IgD-negative memory B cell (primary cell): ENCODE data around the gene ABCA2. TPM values are rescaled to one million over a fixed set of nuclear protein-coding genes. Genes with fewer than 3 reads are reported as not detected.
A peak's percentile ranks its signal among the peaks of the same experiment; 100 is the strongest.

Experiments
- H3K27ac Mint-ChIP-seq, 3 donors: one replicate each; pipeline ENCODE4 v1.8.0; 2020 to 2022; ENCODE audit warnings: mild to moderate bottlenecking in 3 of 3, mixed read lengths in 3 of 3, moderate library complexity in 1 of 3
- H3K27me3 Mint-ChIP-seq: one replicate; pipeline ENCODE4 v1.8.0; 2021; ENCODE audit warnings: mixed read lengths
- H3K36me3 Mint-ChIP-seq: one replicate; pipeline ENCODE4 v1.8.0; 2020; ENCODE audit warnings: mild to moderate bottlenecking, mixed read lengths
- H3K4me1 Mint-ChIP-seq, 3 donors: one replicate each; pipeline ENCODE4 v1.8.0; 2020 to 2022; ENCODE audit warnings: mixed read lengths in 3 of 3, mild to moderate bottlenecking in 1 of 3
- H3K4me3 Mint-ChIP-seq, 4 donors: one replicate each; pipeline ENCODE4 v1.8.0; 2020 to 2022; ENCODE audit warnings: mild to moderate bottlenecking in 4 of 4, mixed read lengths in 4 of 4, moderate library complexity in 3 of 4
- H3K9me3 Mint-ChIP-seq, 3 donors: one replicate each; pipeline ENCODE4 v1.8.0; 2020 to 2021; ENCODE audit warnings: mixed read lengths in 3 of 3, mild to moderate bottlenecking in 1 of 3
- polyA plus RNA-seq: library from polyadenylated mRNA; unstranded; fragments of 300-500 nt; fragmentation: Illumina TruSeq; gene quantifications from one replicate; pipeline ENCODE4 v1.2.3, GENCODE V29; 2021

The ABCA2 gene
- polyA plus RNA-seq, 1 donor from 2014 or later = 3.9 TPM

DNA sequence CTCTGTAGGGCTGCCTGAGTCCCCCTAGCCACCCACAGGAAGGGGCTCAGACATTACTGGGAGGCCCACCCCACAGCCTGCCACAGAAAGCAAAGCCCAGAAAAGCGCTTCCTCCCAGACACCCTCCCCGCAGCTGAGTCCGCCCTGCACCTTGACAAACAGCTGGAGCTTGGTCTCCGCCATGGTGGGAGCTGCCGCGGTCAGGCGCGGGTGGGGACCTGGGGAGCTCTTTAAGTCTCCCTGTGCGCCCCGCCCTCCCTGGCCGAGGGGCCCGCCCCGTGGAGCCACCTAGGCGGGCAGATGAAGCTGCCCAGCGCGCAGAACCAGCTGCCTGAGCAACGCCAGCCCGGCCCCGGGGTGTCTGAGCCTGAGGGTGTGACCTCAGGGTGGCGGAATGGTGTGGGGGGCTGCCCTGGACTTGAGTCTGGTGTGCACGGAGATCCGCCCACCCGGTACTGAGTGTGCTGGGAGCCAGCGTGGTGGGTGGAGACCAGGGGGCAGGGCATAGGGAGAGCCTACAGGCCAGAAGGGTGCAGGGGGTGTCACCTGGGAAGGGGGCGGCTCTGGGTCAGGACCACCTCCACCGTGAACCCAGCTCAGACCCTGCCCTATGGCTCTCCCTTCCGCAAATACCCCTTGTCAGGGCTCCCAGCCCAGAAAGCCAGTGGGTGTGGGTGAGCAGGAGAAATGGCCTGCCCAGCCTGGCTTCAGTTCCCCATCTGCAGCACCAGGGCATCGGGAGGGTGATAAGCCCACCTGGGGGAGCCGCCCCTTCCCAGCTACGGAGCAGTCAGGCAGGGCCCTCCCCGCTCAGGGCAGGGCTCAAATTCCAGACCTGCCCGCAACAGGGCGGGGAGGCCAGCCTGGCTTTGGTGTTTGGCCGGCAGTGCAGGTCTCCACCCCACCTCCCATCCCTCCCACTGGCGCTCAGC is 31.4 kb downstream of the ABCA2 start, which contains the start of gene CLIC3:
TSS of gene CLIC3 (minus strand) at position 208 of the 932 bp plus-strand sequence. CDS start at position 183, 25 bp downstream.
- Mint-ChIP-seq H3K27ac (peak within 1 kb of the TSS in 2 of 3 donors; percentile 95 to 96), H3K9me3 (no peaks in the 10 kb centered on the region), H3K27me3 (peaks cover 2% of the 10 kb centered on the region), H3K36me3 (no peaks in the 10 kb centered on the region), H3K4me1 (peaks cover 22 to 35% (median 31%) of the 10 kb centered on the region in 3 donors), H3K4me3 (peak within 1 kb of the TSS; percentile 58 to 84 (median 78))

DNA sequence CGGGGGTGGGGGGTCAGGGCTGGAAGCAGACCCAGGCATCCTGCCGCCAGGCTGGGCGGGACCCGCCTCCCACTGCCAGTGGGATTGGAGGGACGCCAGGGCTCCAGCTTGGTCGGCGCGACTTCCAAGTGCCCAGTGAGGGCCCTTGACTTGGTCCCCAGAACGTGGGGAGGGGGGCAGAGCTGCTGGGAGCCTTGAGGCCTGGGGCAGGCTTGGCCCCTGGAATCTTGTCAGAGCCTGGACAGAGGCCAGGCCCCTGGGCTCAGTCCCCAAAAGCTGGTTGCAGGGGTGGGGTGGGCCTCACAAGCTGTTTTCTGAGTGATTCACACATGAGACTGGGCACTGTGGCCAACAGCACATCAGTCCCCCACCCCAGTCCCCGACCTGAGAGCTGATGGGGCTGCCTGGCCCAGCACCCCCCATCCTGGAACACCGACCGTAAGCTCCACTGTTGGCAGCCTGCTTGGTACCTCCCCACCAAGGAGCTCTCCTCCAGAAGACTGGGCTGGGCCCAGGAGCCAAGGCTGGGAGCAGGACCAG is 32.2 kb downstream of the ABCA2 start:
- H3K4me3 Mint-ChIP-seq = peak overlapping the region; percentile 58 to 84 (median 78)
- H3K27me3 Mint-ChIP-seq = peaks cover 2% of the 10 kb centered on the region
- no peaks in the 10 kb centered on the region for H3K36me3 Mint-ChIP-seq
- H3K27ac Mint-ChIP-seq = peak overlapping the region in 2 of 3 donors; percentile 79 to 87
- no peaks in the 10 kb centered on the region for H3K9me3 Mint-ChIP-seq
- peaks cover 23 to 36% (median 31%) of the 10 kb centered on the region in 3 donors for H3K4me1 Mint-ChIP-seq

DNA sequence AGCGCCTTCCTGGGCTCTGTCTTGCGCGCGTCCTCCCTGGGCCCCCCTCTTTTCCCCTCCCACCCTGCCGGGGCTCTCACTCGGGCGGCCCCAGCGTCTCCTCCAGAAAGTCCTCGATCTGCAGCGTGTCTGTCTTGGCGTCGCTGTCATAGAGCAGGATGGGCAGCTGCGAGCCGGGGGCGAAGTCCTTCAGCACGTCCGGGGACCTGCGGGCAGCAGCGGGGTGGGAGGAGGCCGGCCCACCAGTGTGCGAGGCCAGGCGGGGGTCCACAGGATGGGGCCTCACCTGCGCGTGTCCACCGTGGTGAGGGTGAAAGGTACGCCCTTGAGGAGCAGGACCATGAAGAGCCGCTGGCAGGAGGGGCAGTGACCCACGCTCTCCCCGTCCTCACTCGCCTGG is 32.7 kb downstream of the ABCA2 start:
- Mint-ChIP-seq H3K4me3 (no peak overlapping the region), H3K27me3 (no peaks in the 10 kb centered on the region), H3K36me3 (no peaks in the 10 kb centered on the region), H3K4me1 (peaks cover 26 to 32% (median 29%) of the 10 kb centered on the region in 3 donors), H3K9me3 (no peaks in the 10 kb centered on the region), H3K27ac (no peak overlapping the region)

DNA sequence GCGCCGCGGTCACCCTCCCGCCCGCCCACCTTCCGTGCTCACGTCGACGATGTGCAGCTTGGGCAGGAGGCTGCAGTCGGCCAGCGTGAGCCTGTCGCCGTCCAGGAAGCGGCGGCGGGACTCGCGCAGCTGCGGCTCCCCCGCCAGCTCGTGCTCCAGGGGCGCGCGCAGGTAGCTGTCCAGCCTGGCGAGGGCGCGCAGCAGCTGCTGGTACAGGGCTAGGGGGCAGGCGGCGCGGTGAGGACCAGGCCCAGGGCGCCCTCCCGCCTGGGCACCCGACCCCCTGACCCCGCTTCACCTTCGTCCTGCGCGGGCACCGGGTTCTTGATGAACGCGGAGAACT is 33.2 kb downstream of the ABCA2 start:
- H3K4me3 Mint-ChIP-seq = no peak overlapping the region
- peaks cover 22 to 27% (median 24%) of the 10 kb centered on the region in 3 donors for H3K4me1 Mint-ChIP-seq
- no peaks in the 10 kb centered on the region for H3K27me3 Mint-ChIP-seq
- H3K27ac Mint-ChIP-seq = no peak overlapping the region
- no peaks in the 10 kb centered on the region for H3K9me3 Mint-ChIP-seq
- no peaks in the 10 kb centered on the region for H3K36me3 Mint-ChIP-seq

DNA sequence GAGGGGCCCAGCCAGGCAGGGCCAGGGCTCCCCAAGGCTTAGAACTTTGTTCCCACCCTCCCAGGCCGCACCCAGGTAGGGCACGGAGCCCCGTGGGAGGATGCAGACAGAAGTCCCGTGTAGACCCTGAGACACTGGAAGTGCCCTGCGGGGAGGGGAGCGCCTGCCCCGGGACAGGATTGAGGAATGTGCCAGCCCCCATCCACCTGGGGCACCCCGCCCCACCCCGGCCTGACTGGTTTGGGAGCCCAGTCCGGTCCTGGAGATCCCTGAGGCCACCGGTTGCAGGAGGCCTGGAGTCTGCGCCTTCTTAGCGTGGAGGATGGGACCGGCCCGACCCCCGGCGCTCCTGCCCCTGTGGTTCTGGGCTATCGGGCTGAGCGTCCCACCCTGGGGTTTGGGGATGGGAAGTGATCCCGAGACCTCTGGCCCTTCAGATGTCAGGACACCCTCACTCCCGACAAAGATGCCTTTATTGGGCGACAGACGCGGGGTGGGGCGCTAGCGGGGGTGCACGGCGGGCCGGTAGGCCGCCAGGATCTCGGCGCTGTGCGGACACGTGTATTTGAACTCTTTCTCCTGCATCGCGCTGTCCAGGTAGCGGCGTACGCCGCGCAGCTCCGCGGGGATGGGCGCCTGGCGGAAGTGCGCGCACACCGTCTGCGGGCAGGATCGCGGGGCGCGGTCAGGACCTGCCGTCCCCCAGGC is 33.7 kb downstream of the ABCA2 start:
- H3K9me3 Mint-ChIP-seq = no peaks in the 10 kb centered on the region
- H3K27ac Mint-ChIP-seq = no peak overlapping the region
- no peaks in the 10 kb centered on the region for H3K36me3 Mint-ChIP-seq
- peak overlapping the region in 2 of 4 donors; percentile 86 to 95 for H3K4me3 Mint-ChIP-seq
- H3K27me3 Mint-ChIP-seq = no peaks in the 10 kb centered on the region
- H3K4me1 Mint-ChIP-seq = peaks cover 20 to 24% (median 23%) of the 10 kb centered on the region in 3 donors

DNA sequence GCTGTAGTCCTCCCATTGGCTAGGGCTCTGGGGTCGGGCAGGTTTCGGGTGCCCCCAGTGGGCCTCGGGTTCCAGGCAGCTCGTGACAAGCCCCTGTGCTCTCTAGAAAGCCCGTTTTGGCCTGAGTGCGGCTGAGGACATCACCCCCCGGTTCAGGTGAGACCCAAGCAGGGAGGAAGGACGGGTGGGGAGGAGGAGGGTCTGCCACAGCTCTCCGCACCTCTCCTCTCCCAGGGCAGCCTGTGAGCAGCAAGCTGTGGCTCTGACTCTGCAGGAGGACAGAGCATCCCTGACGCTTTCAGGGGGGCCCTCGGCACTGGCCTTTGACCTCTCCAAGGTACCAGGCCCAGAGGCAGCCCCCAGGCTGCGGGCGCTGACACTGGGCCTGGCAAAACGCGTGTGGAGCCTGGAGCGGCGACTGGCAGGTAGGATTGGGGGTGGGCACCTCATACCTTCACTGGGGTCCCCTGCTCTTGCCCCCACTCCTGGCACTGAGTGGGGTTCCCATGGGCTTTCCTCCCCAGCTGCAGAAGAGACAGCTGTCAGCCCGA is 35.1 kb downstream of the ABCA2 start:
- peak overlapping the region; percentile 87 to 95 (median 90) for H3K27ac Mint-ChIP-seq
- H3K4me3 Mint-ChIP-seq = peak overlapping the region; percentile 86 to 95 (median 89)
- H3K4me1 Mint-ChIP-seq = peaks cover 12 to 14% (median 13%) of the 10 kb centered on the region in 3 donors
- no peaks in the 10 kb centered on the region for H3K36me3 Mint-ChIP-seq
- no peaks in the 10 kb centered on the region for H3K9me3 Mint-ChIP-seq
- peaks cover 4% of the 10 kb centered on the region for H3K27me3 Mint-ChIP-seq

DNA sequence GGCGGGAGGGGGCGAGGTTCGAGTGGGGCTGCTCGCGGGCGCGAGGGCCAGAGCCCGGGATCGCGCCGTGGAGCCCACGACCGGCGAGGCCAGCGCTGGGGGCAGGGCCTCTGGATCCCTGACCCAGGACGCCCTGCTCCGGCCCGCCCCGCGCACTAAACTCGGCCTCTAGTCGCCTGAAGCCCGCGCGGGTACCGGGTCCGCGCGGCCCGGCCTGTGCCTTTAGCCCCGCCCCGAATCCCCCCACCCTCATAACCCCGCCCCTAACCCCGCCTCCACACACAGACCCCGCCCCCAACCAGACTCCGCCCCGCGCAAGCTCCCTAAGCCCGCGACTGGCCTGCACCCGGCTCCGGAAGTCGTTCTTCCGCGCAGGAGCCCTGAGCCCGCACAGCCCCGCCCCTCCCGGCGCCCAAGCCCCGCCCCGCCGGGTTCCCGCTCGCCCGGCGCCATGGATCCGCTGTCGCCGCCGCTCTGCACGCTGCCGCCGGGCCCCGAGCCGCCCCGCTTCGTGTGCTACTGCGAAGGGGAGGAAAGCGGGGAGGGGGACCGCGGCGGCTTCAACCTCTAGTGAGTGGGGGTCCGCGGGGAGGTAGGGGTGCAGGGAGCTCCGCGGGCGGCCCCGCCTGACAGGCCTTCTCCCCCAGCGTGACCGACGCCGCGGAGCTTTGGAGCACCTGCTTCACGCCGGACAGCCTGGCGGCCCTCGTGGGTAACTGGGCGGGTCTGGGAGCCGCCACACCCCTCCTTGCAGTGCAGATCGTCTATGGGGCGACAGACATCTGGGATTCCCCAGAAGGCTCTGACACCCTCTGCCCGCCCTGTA is 35.8 kb downstream of the ABCA2 start, which contains the start of gene PAXX:
TSS of gene PAXX (plus strand) at position 430 of the 826 bp plus-strand sequence. CDS start at position 452, 22 bp downstream.
- H3K4me3 Mint-ChIP-seq = peak within 1 kb of the TSS; percentile 86 to 95 (median 89)
- no peaks in the 10 kb centered on the region for H3K9me3 Mint-ChIP-seq
- H3K4me1 Mint-ChIP-seq = peaks cover 8 to 11% (median 9%) of the 10 kb centered on the region in 3 donors
- no peaks in the 10 kb centered on the region for H3K36me3 Mint-ChIP-seq
- peak within 1 kb of the TSS; percentile 87 to 95 (median 90) for H3K27ac Mint-ChIP-seq
- H3K27me3 Mint-ChIP-seq = peaks cover 8% of the 10 kb centered on the region

DNA sequence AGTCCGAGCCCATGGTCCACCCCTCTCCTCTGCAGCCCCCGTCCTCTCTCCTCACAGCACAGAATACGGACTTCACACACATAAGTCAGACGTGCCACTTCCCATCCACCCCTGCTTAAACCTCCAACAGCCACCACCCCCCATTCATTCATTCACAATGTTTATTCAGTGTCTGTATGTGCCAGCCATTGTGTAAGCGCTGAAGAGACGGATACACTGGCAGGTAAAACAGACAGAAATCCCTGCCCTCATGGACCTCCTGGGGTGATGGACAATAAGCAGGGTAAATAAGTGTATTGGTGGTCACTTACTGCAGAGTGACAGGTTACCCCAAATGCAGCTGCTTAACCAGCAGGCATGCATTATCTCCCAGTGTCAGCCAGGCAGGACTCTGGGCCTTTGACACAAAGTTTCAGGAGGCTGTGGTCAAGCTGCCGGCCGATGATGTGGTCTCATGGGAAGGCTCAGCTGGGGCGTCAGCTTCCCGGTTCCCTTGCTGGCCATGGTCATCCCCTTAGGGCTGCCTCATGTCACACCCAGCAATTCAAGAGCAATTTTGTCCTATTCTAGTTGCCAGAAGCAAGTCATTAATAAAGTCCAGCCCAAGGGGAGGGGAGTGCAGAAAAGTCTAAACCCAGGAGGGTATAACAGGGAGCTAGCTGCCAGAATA is 37.7 kb downstream of the ABCA2 start:
- no peaks in the 10 kb centered on the region for H3K36me3 Mint-ChIP-seq
- H3K27ac Mint-ChIP-seq = peak overlapping the region in 2 of 3 donors; percentile 37 to 67

DNA sequence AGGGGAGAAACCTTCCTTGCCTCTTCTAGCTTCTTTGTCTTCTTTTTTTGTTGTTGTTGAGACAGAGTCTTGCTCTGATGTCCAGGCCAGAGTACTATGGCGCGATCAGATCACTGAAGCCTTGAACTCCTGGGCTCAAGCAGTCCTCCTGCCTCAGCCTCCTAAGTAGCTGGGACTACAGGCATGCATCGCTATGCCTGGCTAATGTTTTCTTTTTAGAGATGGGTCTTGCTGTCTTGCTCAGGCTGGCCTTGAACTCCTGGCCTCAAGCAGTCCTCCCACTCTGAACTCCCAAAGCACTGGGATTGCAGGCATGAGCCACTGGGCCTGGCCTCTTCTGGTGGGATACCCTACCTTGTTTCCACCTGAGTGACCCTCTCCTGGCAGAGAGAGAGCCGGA is 39.2 kb downstream of the ABCA2 start:
- peaks cover under 1% of the 10 kb centered on the region for H3K36me3 Mint-ChIP-seq
- H3K4me1 Mint-ChIP-seq = peaks cover 8 to 9% (median 9%) of the 10 kb centered on the region in 3 donors
- peak overlapping the region in 1 of 4 donors; percentile 41 for H3K4me3 Mint-ChIP-seq
- H3K27me3 Mint-ChIP-seq = peaks cover 17% of the 10 kb centered on the region
- no peaks in the 10 kb centered on the region for H3K9me3 Mint-ChIP-seq
- peak overlapping the region in 1 of 3 donors; percentile 19 for H3K27ac Mint-ChIP-seq

More for the DNA sequence above, 37.7 kb downstream of the ABCA2 start:
- H3K4me1 Mint-ChIP-seq = peaks cover 6 to 9% (median 8%) of the 10 kb centered on the region in 3 donors
- H3K27me3 Mint-ChIP-seq = peaks cover 14% of the 10 kb centered on the region
- no peaks in the 10 kb centered on the region for H3K9me3 Mint-ChIP-seq
- H3K4me3 Mint-ChIP-seq = peak overlapping the region in 3 of 4 donors; percentile 18 to 86 (median 77)

DNA sequence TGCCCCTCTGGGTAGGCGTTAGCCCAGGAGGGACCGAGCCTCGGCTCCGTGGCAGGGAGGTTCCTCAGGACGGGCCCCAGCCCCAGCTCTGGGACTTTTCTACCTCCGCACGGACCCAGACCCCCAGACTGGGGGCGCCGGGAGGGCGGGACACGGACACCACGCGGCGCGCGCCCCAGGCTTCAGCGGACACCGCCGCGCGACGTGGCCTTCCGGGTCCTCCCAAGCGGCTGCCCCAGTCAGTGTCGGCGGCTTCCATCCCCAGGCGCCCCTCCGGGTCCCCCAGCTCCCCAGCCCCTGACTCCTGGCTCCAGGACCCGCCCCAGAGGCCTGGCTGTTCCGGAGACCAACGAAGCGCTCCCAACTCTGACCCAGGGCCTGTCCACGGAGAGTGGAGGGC is 42.2 kb downstream of the ABCA2 start:
- peak overlapping the region in 1 of 4 donors; percentile 37 for H3K4me3 Mint-ChIP-seq
- H3K36me3 Mint-ChIP-seq = peaks cover 2% of the 10 kb centered on the region
- H3K4me1 Mint-ChIP-seq = peaks cover 3 to 8% (median 7%) of the 10 kb centered on the region in 3 donors
- peaks cover 30% of the 10 kb centered on the region for H3K27me3 Mint-ChIP-seq
- peak overlapping the region in 1 of 3 donors; percentile 45 for H3K27ac Mint-ChIP-seq
- H3K9me3 Mint-ChIP-seq = no peaks in the 10 kb centered on the region

DNA sequence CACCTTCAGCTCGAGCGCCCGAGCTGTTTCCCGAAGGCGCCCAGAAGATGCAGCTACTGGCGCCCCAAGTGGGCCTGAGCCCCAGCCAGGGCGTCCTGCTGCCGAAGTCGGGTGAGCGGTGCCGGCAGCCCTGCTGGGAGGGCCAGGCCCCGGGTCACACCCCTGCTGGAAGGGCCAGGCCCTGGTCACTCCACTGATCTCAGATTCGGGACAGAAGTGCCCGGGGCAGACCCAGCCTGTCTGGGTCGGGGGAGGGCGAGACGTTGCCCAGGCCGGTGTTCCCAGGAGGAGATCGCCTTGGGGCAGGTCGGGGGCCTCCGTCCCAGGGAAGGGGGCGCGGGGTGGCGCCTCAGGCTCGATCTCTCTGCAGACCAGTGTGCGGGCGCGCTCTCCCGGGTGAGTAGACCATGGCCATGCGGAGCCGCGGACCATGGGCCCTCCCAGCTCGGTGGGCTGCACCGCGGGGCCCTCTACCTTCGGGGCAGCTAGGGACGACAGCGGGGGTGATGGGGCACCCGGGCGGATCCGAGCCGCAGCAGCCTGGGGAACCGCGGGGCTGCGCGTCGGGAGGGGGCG is 42.9 kb downstream of the ABCA2 start:
- Mint-ChIP-seq H3K9me3 (no peaks in the 10 kb centered on the region), H3K27me3 (peaks cover 30% of the 10 kb centered on the region), H3K4me1 (peaks cover 3 to 7% (median 4%) of the 10 kb centered on the region in 3 donors), H3K36me3 (peaks cover 2% of the 10 kb centered on the region), H3K4me3 (no peak overlapping the region), H3K27ac (no peak overlapping the region)

DNA sequence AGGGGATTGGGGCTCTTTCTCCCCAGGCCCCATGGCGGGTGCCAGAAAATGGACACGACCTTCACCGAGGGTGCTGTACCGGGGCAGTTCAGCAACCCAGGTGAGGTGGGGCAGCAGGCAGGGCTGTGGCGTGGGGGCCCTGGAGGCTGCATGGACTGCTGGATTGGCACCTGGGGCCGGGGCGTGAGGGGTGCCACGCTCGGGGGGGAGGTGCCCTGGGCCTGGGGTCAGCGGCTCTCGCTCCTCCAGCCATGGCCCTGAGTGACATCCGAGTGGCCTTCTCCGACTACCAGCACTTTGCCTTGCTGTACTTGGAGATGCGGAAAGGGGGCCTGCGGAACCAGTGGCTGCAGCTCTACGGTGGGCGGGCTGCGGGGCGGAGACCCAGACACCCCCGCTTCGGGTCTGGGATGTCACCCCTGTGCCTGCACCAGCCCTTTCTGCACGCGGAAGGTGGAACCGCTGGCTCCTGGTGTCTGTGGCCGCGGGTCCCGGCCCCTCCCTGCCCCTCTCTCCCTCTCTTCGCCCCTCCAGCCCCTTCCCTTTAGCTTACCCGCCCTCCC is 43.5 kb downstream of the ABCA2 start:
- peaks cover 2% of the 10 kb centered on the region for H3K36me3 Mint-ChIP-seq
- peaks cover 30% of the 10 kb centered on the region for H3K27me3 Mint-ChIP-seq
- no peak overlapping the region for H3K4me3 Mint-ChIP-seq
- no peak overlapping the region for H3K27ac Mint-ChIP-seq
- H3K4me1 Mint-ChIP-seq = peaks cover 3 to 7% (median 4%) of the 10 kb centered on the region in 3 donors
- H3K9me3 Mint-ChIP-seq = no peaks in the 10 kb centered on the region
